Measurements from ENCODE around the gene C19orf47.

The C19orf47 gene

GRCh38 chr19:40309666-40310065 lies 38.5 kb downstream of the C19orf47 start:
- H3K9me3 ChIP-seq, result no peaks in the 10 kb centered on the region
- no peak overlapping the region for H3K4me3 ChIP-seq (ENCODE audit: low read depth in 1 of 2, low read length in 1 of 2)
- no peaks in the 10 kb centered on the region for H3K36me3 ChIP-seq
- H3K27me3 ChIP-seq, result no peaks in the 10 kb centered on the region
- TF ChIP-seq CTCF (IDR thresholded peaks at IDR 0.05), result no peak
- no peak overlapping the region for H3K27ac ChIP-seq
- H3K4me1 ChIP-seq (ENCODE audit: control insufficient read depth in 1 of 2, insufficient read depth in 1 of 2, low read depth in 1 of 2, low read length in 1 of 2), result peaks cover 5 to 6% of the 10 kb centered on the region in 2 experiments

GRCh38 chr19:40305403-40305802 lies 42.8 kb downstream of the C19orf47 start:
- Histone ChIP-seq H3K9me3 (no peaks in the 10 kb centered on the region), H3K27ac (no peak overlapping the region), H3K4me1 (ENCODE audit: control insufficient read depth in 1 of 2, insufficient read depth in 1 of 2, low read depth in 1 of 2, low read length in 1 of 2) (no peaks in the 10 kb centered on the region), H3K4me3 (ENCODE audit: low read depth in 1 of 2, low read length in 1 of 2) (no peak overlapping the region), H3K36me3 (no peaks in the 10 kb centered on the region), H3K27me3 (no peaks in the 10 kb centered on the region)
- peak; percentile 60 for TF ChIP-seq CTCF (IDR thresholded peaks at IDR 0.05)

- no peak for TF ChIP-seq CTCF (IDR thresholded peaks at IDR 0.05)
- H3K9me3 ChIP-seq, result no peaks in the 10 kb centered on the region
- no peaks in the 10 kb centered on the region for H3K36me3 ChIP-seq
- H3K4me1 ChIP-seq (ENCODE audit: control insufficient read depth in 1 of 2, insufficient read depth in 1 of 2, low read depth in 1 of 2, low read length in 1 of 2), result no peaks in the 10 kb centered on the region
- H3K27me3 ChIP-seq, result no peaks in the 10 kb centered on the region
- H3K27ac ChIP-seq, result no peak overlapping the region
- H3K4me3 ChIP-seq (ENCODE audit: low read depth in 1 of 2, low read length in 1 of 2), result no peak overlapping the region
Observed at GRCh38 chr19:40304306-40304705, 43.9 kb downstream of the C19orf47 start.

GRCh38 chr19:40303765-40304164 lies 44.4 kb downstream of the C19orf47 start:
- no peak for TF ChIP-seq CTCF (IDR thresholded peaks at IDR 0.05)
- no peak overlapping the region for H3K4me3 ChIP-seq (ENCODE audit: low read depth in 1 of 2, low read length in 1 of 2)
- H3K27ac ChIP-seq, result no peak overlapping the region

GRCh38 chr19:40302224-40303011 lies 45.8 kb downstream of the C19orf47 start:
- H3K36me3 ChIP-seq, result no peaks in the 10 kb centered on the region
- TF ChIP-seq CTCF (IDR thresholded peaks at IDR 0.05), result no peak
- H3K9me3 ChIP-seq, result no peaks in the 10 kb centered on the region
- no peak overlapping the region for H3K4me3 ChIP-seq (ENCODE audit: low read depth in 1 of 2, low read length in 1 of 2)
- no peaks in the 10 kb centered on the region for H3K27me3 ChIP-seq
- no peak overlapping the region for H3K27ac ChIP-seq
- no peaks in the 10 kb centered on the region for H3K4me1 ChIP-seq (ENCODE audit: control insufficient read depth in 1 of 2, insufficient read depth in 1 of 2, low read depth in 1 of 2, low read length in 1 of 2)

More at GRCh38 chr19:40303765-40304164, 44.4 kb downstream of the C19orf47 start:
- Histone ChIP-seq H3K4me1 (ENCODE audit: control insufficient read depth in 1 of 2, insufficient read depth in 1 of 2, low read depth in 1 of 2, low read length in 1 of 2) (no peaks in the 10 kb centered on the region), H3K36me3 (no peaks in the 10 kb centered on the region), H3K9me3 (no peaks in the 10 kb centered on the region), H3K27me3 (no peaks in the 10 kb centered on the region)

Measured in neutrophil (primary cell).